ENCODE results near the gene SLC22A13.
A peak's percentile ranks its signal among the peaks of the same experiment; 100 is the strongest.

The SLC22A13 gene

DNA sequence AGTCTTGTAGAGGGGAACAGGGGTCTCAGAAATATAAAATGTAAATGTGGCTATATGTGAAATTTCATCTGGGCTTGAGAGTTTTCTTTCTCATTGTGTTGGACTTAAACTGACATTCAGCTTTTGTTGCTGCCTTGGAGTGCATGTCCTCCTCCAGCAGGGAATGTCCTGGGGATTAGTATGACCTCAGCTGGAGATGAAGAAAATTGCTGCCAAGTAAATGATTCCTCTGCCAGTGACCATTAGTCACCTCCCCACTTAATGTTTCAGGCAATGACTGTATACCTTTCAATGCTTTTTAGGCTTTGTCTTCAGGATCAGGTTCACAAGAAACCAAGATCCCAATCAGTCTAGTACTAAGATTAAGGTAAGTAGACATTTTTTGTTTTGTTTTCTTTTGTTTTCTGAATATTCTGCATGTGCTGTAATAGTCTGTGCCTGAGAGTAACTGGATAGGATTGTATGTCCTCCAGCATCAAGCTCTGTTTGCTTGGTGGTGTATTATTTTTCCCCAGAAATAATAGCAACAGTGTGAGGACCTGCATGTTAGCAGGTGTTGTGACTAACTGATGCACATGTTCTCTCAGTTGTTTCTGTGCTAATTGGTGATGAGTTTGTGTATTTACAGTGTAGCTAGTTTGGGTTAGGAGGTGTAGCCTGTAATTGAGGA lies 18.1 kb upstream of the SLC22A13 start:
- peak; percentile 94 for DNase-seq (ENCODE audit: low read depth)
- no peak overlapping the region for H3K4me3 ChIP-seq (ENCODE audit: control insufficient read depth, low read depth, low read length)
- TF ChIP-seq, protein P1, sequence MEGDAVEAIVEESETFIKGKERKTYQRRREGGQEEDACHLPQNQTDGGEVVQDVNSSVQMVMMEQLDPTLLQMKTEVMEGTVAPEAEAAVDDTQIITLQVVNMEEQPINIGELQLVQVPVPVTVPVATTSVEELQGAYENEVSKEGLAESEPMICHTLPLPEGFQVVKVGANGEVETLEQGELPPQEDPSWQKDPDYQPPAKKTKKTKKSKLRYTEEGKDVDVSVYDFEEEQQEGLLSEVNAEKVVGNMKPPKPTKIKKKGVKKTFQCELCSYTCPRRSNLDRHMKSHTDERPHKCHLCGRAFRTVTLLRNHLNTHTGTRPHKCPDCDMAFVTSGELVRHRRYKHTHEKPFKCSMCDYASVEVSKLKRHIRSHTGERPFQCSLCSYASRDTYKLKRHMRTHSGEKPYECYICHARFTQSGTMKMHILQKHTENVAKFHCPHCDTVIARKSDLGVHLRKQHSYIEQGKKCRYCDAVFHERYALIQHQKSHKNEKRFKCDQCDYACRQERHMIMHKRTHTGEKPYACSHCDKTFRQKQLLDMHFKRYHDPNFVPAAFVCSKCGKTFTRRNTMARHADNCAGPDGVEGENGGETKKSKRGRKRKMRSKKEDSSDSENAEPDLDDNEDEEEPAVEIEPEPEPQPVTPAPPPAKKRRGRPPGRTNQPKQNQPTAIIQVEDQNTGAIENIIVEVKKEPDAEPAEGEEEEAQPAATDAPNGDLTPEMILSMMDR (conservative IDR thresholded peaks at IDR 0.05; ENCODE audit: control insufficient read depth, insufficient read depth, low read depth, low read length), result peak; percentile 45

DNA sequence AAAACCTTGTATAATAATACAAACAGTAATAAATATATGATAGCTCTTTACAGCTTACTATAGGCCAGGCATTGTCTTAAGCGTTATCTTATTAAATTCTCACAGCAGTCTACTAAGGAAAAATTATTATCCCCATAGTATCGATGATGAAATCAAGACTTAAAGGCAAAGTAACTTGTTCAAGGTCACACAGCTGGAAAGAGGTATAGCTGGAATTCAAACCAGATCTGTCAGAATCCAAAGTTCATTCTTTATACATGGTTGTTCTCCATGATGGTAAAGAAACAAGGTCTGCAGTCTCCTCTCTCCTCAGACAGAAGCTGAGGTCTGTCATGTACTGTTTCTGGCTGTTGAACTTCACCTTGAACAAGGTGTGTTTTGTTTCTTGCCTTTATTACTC lies 15.4 kb upstream of the SLC22A13 start:
- DNase-seq (ENCODE audit: low read depth), result no peak
- H3K4me3 ChIP-seq (ENCODE audit: control insufficient read depth, low read depth, low read length), result no peak overlapping the region
- TF ChIP-seq, protein P1 (conservative IDR thresholded peaks at IDR 0.05; ENCODE audit: control insufficient read depth, insufficient read depth, low read depth, low read length), result no peak

DNA sequence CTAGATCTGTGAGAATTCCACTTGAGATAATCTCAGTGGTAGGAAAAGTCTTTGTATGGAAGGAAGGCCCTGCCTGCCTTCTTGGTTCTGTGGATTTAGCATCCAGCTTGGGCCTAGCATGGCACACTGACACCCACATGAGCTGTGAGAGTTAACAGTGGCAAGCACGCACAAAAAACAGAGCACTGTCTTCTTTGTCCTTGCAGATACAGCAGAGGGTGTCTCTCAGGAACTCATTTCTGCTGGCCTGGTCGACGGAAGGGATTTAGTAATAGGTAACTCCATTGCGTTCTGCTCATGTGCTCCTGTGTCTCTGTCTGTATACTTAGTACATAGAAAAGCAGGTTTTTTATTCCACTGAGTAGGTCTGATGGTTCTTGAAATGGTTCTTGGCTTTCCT lies 14.4 kb upstream of the SLC22A13 start:
- no peak for DNase-seq (ENCODE audit: low read depth)
- TF ChIP-seq, protein P1 (conservative IDR thresholded peaks at IDR 0.05; ENCODE audit: control insufficient read depth, insufficient read depth, low read depth, low read length), result no peak
- no peak overlapping the region for H3K4me3 ChIP-seq (ENCODE audit: control insufficient read depth, low read depth, low read length)

DNA sequence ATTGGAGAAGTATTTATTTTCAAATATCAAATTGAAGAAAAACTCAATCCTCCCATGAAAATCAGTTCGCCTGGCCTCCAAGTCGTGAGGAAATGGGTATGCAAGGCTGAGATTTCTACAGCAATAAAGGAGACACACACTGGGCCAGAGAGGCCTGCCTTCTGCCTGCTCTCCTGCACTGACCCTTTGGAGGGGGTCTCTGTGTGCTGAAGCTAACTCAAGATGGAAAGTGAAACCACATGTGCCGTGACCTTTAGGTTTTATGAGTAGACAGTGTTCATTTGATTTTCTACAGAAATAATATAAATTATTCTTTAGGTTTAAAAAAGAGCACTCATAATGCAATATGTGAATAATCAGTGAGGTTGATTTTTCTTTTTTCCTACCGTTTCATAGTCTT lies 11.9 kb upstream of the SLC22A13 start:
- TF ChIP-seq, protein P1 (conservative IDR thresholded peaks at IDR 0.05; ENCODE audit: control insufficient read depth, insufficient read depth, low read depth, low read length), result no peak
- no peak overlapping the region for H3K4me3 ChIP-seq (ENCODE audit: control insufficient read depth, low read depth, low read length)
- no peak for DNase-seq (ENCODE audit: low read depth)

DNA sequence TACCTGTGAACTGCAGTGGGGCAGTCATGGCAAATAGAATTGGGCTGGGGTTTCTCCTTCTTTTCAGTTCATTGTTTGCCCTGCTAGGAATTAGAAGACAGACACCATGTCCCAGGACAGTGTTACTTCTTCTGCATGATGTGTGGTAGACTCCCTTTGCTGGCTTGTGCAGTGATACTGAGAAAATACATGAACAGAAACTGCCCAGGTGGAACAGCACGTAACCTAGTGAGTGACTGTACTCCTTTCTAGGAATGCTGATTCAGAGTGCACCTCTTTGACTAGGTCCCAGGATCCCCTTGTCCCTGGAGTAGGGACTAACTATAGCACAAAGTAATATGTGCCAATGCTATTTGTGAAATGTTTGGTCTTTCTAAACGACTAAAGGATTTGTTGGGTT lies 10.7 kb upstream of the SLC22A13 start:
- TF ChIP-seq, protein P1 (conservative IDR thresholded peaks at IDR 0.05; ENCODE audit: control insufficient read depth, insufficient read depth, low read depth, low read length), result no peak

DNA sequence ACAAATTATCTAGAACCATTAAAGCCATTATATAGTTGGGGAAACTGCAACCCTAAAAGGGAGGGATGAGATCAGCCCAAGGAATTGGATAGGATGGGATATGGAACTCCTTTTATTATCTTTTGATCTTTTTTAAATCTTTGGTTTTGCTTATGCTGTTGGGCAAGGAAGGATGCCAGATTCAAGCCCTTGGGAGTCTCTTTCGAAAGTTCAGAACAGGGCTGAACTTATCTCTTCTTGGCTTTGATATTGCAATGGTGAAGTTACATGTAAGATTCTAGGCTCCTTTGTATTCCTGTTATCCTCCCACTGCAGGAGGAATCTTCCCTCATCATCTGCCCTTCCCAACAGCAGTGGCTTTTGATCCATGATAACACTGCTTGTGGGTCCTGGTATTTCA lies 10.0 kb upstream of the SLC22A13 start:
- no peak overlapping the region for H3K4me3 ChIP-seq (ENCODE audit: control insufficient read depth, low read depth, low read length)
- TF ChIP-seq, protein P1 (conservative IDR thresholded peaks at IDR 0.05; ENCODE audit: control insufficient read depth, insufficient read depth, low read depth, low read length), result no peak
- DNase-seq (ENCODE audit: low read depth), result peak; percentile 54

More for the DNA sequence above, 10.7 kb upstream of the SLC22A13 start:
- no peak overlapping the region for H3K4me3 ChIP-seq (ENCODE audit: control insufficient read depth, low read depth, low read length)
- DNase-seq (ENCODE audit: low read depth), result no peak
